ENCODE measurements around the gene NTRK1.

DNA sequence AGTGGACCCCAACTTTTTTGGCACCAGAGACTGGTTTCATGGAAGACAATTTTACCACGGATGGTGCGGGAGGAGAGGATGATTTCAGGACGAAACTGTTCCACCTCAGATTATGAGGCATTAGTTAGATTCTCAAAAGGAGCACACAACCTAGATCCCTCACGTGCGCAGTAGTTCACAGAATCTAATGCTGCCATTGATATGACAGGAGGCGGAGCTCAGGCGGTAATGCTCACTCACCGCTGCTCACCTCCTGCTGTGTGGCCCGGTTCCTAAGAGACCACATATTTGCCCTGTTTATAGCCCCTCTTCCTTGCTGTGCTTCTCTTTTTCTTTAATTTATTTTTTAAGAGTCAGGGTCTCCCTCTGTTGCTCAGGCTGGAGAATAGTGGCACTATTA is 4.6 kb downstream of the NTRK1 start:
- TF ChIP-seq, protein P1, sequence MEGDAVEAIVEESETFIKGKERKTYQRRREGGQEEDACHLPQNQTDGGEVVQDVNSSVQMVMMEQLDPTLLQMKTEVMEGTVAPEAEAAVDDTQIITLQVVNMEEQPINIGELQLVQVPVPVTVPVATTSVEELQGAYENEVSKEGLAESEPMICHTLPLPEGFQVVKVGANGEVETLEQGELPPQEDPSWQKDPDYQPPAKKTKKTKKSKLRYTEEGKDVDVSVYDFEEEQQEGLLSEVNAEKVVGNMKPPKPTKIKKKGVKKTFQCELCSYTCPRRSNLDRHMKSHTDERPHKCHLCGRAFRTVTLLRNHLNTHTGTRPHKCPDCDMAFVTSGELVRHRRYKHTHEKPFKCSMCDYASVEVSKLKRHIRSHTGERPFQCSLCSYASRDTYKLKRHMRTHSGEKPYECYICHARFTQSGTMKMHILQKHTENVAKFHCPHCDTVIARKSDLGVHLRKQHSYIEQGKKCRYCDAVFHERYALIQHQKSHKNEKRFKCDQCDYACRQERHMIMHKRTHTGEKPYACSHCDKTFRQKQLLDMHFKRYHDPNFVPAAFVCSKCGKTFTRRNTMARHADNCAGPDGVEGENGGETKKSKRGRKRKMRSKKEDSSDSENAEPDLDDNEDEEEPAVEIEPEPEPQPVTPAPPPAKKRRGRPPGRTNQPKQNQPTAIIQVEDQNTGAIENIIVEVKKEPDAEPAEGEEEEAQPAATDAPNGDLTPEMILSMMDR (IDR thresholded peaks at IDR 0.05) = no peak
- TF ChIP-seq POLR2A (IDR thresholded peaks at IDR 0.05) (no peak), POLR2AphosphoS5 (IDR thresholded peaks at IDR 0.05) (no peak)

All from prostate gland (tissue), 2 donors.